ENCODE results near the gene IL18R1.
A peak's percentile ranks its signal among the peaks of the same experiment; 100 is the strongest.

IL18R1 gene

DNA sequence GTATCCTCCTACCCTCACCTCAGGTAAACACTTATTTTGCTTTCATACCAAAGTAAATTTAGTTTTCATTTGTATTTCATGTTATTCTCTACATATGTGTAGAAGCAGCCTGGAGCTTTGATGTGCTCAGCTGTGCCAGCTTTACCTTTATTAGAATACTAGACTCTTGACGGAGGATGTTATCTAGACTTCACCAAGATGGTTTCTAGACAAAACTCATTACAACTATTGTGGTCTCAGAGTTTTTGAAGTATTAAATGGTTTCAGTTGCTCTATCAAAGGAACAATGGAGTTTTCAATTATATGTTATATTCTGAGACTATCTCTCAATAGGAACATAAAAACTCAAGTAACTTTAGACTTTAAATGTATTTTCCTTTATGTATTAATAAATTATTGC is 62.4 kb downstream of the IL18R1 start:
- no peak for DNase-seq (ENCODE audit: low read depth in 2 of 2)
- no peak overlapping the region for H3K4me3 ChIP-seq (replicated peaks in 1 of 2; ENCODE audit: low read depth in 2 of 2, low read length in 2 of 2)
- TF ChIP-seq, protein P1, sequence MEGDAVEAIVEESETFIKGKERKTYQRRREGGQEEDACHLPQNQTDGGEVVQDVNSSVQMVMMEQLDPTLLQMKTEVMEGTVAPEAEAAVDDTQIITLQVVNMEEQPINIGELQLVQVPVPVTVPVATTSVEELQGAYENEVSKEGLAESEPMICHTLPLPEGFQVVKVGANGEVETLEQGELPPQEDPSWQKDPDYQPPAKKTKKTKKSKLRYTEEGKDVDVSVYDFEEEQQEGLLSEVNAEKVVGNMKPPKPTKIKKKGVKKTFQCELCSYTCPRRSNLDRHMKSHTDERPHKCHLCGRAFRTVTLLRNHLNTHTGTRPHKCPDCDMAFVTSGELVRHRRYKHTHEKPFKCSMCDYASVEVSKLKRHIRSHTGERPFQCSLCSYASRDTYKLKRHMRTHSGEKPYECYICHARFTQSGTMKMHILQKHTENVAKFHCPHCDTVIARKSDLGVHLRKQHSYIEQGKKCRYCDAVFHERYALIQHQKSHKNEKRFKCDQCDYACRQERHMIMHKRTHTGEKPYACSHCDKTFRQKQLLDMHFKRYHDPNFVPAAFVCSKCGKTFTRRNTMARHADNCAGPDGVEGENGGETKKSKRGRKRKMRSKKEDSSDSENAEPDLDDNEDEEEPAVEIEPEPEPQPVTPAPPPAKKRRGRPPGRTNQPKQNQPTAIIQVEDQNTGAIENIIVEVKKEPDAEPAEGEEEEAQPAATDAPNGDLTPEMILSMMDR (IDR thresholded peaks at IDR 0.05; ENCODE audit: low read depth, low read length), result no peak

DNA sequence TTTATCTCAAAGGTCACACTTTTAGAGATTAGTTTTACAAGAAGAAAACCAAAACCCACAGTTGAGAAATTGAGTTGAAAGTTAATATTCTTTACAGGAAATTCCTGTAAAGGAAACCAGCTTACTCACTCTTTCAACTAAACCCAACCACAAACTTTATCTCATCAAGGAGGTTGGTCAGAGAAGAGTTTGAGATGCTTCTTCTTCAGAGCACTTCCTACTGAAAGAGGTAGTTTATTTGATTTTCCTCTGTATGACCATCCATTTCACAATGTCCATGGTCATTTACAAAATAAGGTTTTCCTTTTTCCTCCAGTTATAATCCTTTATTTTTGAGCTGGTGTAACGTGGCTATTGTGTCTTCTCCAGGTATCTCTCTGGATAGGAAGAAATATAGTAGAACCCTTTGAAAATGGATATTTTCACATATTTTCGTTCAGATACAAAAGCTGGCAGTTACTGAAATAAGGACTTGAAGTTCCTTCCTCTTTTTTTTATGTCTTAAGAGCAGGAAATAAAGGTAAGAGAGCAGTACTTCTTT is 62.9 kb downstream of the IL18R1 start:
- TF ChIP-seq, protein P1 (IDR thresholded peaks at IDR 0.05; ENCODE audit: low read depth, low read length), result no peak
- DNase-seq (ENCODE audit: low read depth in 2 of 2), result peak; percentile 25 to 29
- H3K4me3 ChIP-seq (replicated peaks in 1 of 2; ENCODE audit: low read depth in 2 of 2, low read length in 2 of 2), result no peak overlapping the region

- no peak overlapping the region for H3K4me3 ChIP-seq (replicated peaks in 1 of 2; ENCODE audit: low read depth in 2 of 2, low read length in 2 of 2)
- TF ChIP-seq, protein P1 (IDR thresholded peaks at IDR 0.05; ENCODE audit: low read depth, low read length), result no peak
- DNase-seq (ENCODE audit: low read depth in 2 of 2), result no peak
Observed at GRCh38 chr2:102420290-102420689, 64.7 kb downstream of the IL18R1 start.

- no peak for DNase-seq (ENCODE audit: low read depth in 2 of 2)
- TF ChIP-seq, protein P1 (IDR thresholded peaks at IDR 0.05; ENCODE audit: low read depth, low read length), result no peak
- no peak overlapping the region for H3K4me3 ChIP-seq (replicated peaks in 1 of 2; ENCODE audit: low read depth in 2 of 2, low read length in 2 of 2)
Observed at GRCh38 chr2:102421890-102422759, 66.5 kb downstream of the IL18R1 start.

GRCh38 chr2:102422910-102423309 is 67.3 kb downstream of the IL18R1 start, which contains the start of gene IL18RAP:
IL18RAP (plus strand) TSS chr2:102423160; CDS start chr2:102423278, 118 bp downstream.
- H3K4me3 ChIP-seq (replicated peaks in 1 of 2; ENCODE audit: low read depth in 2 of 2, low read length in 2 of 2), result no peak within 1 kb of the TSS
- TF ChIP-seq, protein P1 (IDR thresholded peaks at IDR 0.05; ENCODE audit: low read depth, low read length), result no peak
- DNase-seq (ENCODE audit: low read depth in 2 of 2), result no peak

- TF ChIP-seq, protein P1 (IDR thresholded peaks at IDR 0.05; ENCODE audit: low read depth, low read length), result no peak
Observed at GRCh38 chr2:102423368-102423767, 67.8 kb downstream of the IL18R1 start.

More at GRCh38 chr2:102423368-102423767, 67.8 kb downstream of the IL18R1 start:
- no peak overlapping the region for H3K4me3 ChIP-seq (replicated peaks in 1 of 2; ENCODE audit: low read depth in 2 of 2, low read length in 2 of 2)
- DNase-seq (ENCODE audit: low read depth in 2 of 2), result no peak

All from cardiac fibroblast (primary cell).